Esophagus muscularis mucosa (tissue), 4 donors: ENCODE data around the gene NDUFB2. TPM values are rescaled to one million over a fixed set of nuclear protein-coding genes. Genes with fewer than 3 reads are reported as not detected.
A peak's percentile ranks its signal among the peaks of the same experiment; 100 is the strongest.
"Not testable (repeated sequence)": the region's sequence is repeated elsewhere in the genome, so short reads cannot be mapped to it uniquely, and the experiment has no call there.

Source experiments
- DNase-seq: peaks from one replicate; pipeline ENCODE4 v3.0.0-alpha.2; 2017; ENCODE audit errors: extremely low spot score
- H3K27ac ChIP-seq, 4 donors: fragments of 200-600 bp; sonication (generic); replicated peaks in 1 of 4; 1 replicate in 3 of 4; 2 replicates in 1 of 4; pipeline ENCODE4 v1.5.1; 2016 to 2019; ENCODE audit warnings: mild to moderate bottlenecking in 1 of 4
- H3K27me3 ChIP-seq, 4 donors: fragments of 200-600 bp; sonication (generic); one replicate each; pipeline versions ENCODE4 v1.5.1 to v1.6.0; 2016 to 2019
- H3K36me3 ChIP-seq, 4 donors: fragments of 200-600 bp; sonication (generic); one replicate each; pipeline ENCODE4 v1.5.1; 2016 to 2019
- H3K4me1 ChIP-seq, 4 donors: fragments of 200-600 bp; sonication (generic); one replicate each; pipeline ENCODE4 v1.5.1; 2016 to 2019
- H3K4me3 ChIP-seq, 4 donors: fragments of 200-600 bp; sonication (generic); 1 replicate in 2 of 4; 2 replicates in 2 of 4; pipeline ENCODE4 v1.5.1; 2016 to 2019; ENCODE audit warnings: mild to moderate bottlenecking in 4 of 4, moderate library complexity in 1 of 4
- H3K9me3 ChIP-seq, 4 donors: fragments of 200-600 bp; sonication (generic); 1 replicate in 3 of 4; 2 replicates in 1 of 4; pipeline ENCODE4 v1.5.1; 2016 to 2019
- EP300 ChIP-seq: sonication (generic); formaldehyde crosslinking; IDR thresholded peaks from one replicate; pipeline ENCODE4 v1.6.1; 2017; ENCODE audit warnings: antibody characterized with exemption
- POLR2A ChIP-seq: fragments of 450-650 bp; IDR thresholded peaks from one replicate; pipeline ENCODE4 v1.6.1; 2017; ENCODE audit warnings: antibody characterized with exemption, moderate library complexity, mild to moderate bottlenecking, low read depth
- POLR2AphosphoS5 ChIP-seq, 2 donors: sonication (generic); formaldehyde crosslinking; IDR thresholded peaks; one replicate each; pipeline ENCODE4 v1.6.1; 2017; ENCODE audit warnings: antibody characterized with exemption in 2 of 2
- WGBS: methylation state at CpG from one replicate; pipeline ENCODE4 v1.1.5; 2018; 5-methylcytosine and 5-hydroxymethylcytosine counted together
- intact Hi-C: fragments of 100-400 bp; cut with DNase I; formaldehyde crosslinking; loops from one replicate; pipeline ENCODE4 v1.15.1; 2023
- total RNA-seq, 4 donors: library from RNA; depleted of rRNA; stranded (reverse); fragments of >200 nt; gene quantifications; one replicate each; pipeline versions ENCODE4 v1.1.0 to v1.2.1, GENCODE V29; 2016
- TF ChIP-seq, protein P1 (sequence below), 3 experiments: fragments of 200-600 bp in 2 of 3; fragments of 450-650 bp in 1 of 3; sonication (generic) in 2 of 3; IDR thresholded peaks; one replicate each; pipeline ENCODE4 v1.5.1; 2017 to 2019; ENCODE audit warnings: antibody characterized with exemption in 3 of 3, mild to moderate bottlenecking in 2 of 3, moderate library complexity in 1 of 3

Gene NDUFB2
- total RNA-seq, 4 donors from 2014 or later: 235 to 279 (median 262) TPM

DNA sequence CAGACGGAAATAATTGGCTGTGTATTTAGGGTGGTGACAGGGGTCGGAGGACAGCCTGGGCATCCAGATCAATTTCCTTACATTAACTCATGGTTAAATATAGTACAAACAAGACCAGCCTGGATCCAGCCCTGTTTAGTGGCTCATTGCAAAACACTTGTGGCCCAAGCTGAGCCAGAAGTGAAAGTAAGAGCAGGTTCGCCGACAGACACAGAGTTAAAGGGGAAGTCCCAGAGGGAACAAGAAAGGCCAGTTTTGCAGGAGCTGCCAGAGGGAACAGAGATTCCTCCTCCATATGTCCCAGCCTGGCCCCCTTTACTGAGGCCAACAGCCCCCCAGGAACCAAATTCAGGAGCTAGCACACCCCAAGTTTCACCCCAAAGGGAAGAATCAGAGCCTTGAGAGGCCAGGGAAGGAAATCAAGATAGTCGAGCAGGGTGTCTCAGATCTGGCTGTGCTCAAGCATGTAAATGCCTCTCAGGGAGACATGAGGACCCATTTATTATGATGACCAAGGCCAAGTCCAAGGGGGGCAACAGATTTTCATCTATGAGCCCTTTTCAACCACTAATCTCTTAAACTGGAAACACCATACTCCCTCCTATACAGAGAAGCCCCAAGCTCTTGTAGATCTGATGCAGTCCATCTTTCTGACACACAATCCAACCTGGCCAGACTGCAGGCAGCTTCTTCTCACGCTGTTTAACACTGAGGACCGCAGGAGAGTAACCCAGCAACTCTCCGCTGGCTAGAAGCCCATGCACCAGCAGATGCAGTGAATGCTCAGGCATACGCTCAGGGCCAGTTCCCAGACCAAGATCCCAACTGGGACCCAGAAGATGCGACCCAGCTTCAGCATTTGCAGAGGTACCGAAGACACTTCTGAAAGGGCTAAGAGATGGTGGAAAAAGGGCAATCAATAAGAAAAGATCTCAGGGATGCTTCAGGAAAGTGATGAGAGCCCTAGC lies 39.7 kb upstream of the NDUFB2 start:
- Histone ChIP-seq H3K36me3 (no peaks in the 10 kb centered on the region), H3K4me1 (peaks cover 27 to 32% (median 31%) of the 10 kb centered on the region in 4 donors), H3K4me3 (peak overlapping the region; percentile 38 to 48 (median 42)), H3K27me3 (no peaks in the 10 kb centered on the region), H3K9me3 (no peaks in the 10 kb centered on the region), H3K27ac (peak overlapping the region; percentile 54 to 74 (median 68))
- DNase-seq: no peak
- no peak for TF ChIP-seq EP300
- peak in 1 of 2 donors; percentile 46 for TF ChIP-seq POLR2AphosphoS5 (IDR thresholded peaks at IDR 0.05)
- intact Hi-C loops: no loop called here
- WGBS: 47% methylated on average over 10 of the region's 11 CpGs

DNA sequence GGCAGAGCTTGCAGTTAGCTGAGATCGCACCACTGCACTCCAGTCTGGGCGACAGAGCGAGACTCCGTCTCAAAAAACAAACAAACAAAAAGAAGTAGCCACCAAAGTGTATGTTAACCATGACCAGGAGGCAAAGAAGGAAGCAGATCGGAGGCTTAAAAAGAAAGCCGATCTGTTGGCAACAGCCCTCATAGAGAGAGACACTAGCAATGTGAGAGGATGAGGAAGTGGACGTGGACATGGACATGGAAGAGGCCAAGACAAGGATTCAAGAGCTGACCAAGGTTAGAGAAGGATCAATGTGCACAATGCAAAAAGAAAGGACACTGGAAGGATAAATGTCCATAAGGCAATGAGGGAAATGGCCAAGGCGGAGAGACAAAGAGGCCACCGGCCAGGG lies 38.6 kb upstream of the NDUFB2 start:
- Histone ChIP-seq H3K27ac (no peak overlapping the region), H3K27me3 (no peaks in the 10 kb centered on the region), H3K4me1 (peaks cover 27 to 32% (median 30%) of the 10 kb centered on the region in 4 donors), H3K9me3 (no peaks in the 10 kb centered on the region), H3K4me3 (no peak overlapping the region), H3K36me3 (no peaks in the 10 kb centered on the region)
- DNase-seq: no peak
- TF ChIP-seq POLR2A (no peak), POLR2AphosphoS5 (IDR thresholded peaks at IDR 0.05) (no peak), EP300 (no peak)
- TF ChIP-seq, protein P1, sequence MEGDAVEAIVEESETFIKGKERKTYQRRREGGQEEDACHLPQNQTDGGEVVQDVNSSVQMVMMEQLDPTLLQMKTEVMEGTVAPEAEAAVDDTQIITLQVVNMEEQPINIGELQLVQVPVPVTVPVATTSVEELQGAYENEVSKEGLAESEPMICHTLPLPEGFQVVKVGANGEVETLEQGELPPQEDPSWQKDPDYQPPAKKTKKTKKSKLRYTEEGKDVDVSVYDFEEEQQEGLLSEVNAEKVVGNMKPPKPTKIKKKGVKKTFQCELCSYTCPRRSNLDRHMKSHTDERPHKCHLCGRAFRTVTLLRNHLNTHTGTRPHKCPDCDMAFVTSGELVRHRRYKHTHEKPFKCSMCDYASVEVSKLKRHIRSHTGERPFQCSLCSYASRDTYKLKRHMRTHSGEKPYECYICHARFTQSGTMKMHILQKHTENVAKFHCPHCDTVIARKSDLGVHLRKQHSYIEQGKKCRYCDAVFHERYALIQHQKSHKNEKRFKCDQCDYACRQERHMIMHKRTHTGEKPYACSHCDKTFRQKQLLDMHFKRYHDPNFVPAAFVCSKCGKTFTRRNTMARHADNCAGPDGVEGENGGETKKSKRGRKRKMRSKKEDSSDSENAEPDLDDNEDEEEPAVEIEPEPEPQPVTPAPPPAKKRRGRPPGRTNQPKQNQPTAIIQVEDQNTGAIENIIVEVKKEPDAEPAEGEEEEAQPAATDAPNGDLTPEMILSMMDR (IDR thresholded peaks at IDR 0.05): no peak
- intact Hi-C loops: no loop called here
- WGBS: 86% methylated on average over 9 of the region's 9 CpGs

DNA sequence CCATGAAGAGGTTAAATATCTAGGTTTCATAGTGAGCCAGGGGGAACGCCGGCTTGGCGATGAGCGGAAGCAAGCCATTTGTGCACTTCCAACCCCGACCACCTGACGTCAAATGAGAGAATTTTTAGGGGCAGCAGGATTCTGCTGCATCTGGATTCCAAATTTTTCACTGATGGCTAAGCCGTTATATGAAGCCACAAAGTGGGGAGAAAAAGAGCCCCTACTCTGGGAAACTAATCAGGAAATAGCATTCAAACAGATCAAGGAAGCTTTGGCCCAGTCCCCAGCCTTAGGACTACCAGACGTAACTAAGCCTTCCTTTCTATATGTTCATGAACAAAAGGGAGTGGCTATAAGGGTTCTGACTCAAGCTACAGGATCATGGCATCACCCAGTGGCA lies 36.7 kb upstream of the NDUFB2 start:
- Histone ChIP-seq H3K36me3 (no peaks in the 10 kb centered on the region), H3K4me1 (peaks cover 15 to 19% (median 18%) of the 10 kb centered on the region in 4 donors), H3K4me3 (no peak overlapping the region), H3K9me3 (no peaks in the 10 kb centered on the region), H3K27ac (no peak overlapping the region), H3K27me3 (no peaks in the 10 kb centered on the region)
- DNase-seq: no peak
- TF ChIP-seq, protein P1 (IDR thresholded peaks at IDR 0.05): no peak
- TF ChIP-seq POLR2A (no peak), POLR2AphosphoS5 (IDR thresholded peaks at IDR 0.05) (no peak), EP300 (no peak)
- WGBS: 73% methylated on average over 8 of the region's 8 CpGs
- intact Hi-C loops: no loop called here

DNA sequence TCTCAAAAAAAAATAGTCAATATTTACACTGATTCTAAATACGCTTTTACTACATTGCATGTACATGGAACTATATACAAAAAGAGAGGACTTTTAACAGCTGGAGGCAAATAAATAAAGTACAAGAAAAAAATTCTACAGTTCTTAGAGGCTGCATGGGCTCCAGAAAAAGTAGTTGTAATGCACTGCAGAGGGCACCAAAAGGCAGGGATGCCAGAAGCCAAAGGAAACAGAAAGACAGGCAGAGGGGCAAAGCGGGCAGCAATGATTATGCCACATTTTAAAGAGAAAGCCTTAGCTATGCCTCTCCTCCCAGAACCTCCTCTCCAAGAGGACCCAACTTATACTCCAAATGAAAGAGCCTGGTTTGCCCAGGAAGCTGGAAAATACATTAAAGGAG lies 35.4 kb upstream of the NDUFB2 start:
- H3K9me3 ChIP-seq: no peaks in the 10 kb centered on the region
- TF ChIP-seq POLR2AphosphoS5 (IDR thresholded peaks at IDR 0.05) (no peak), POLR2A (no peak), EP300 (no peak)
- TF ChIP-seq, protein P1 (IDR thresholded peaks at IDR 0.05): peak; percentile 2 to 23 (median 16)
- H3K4me3 ChIP-seq: peak overlapping the region in 1 of 4 donors; percentile 11
- WGBS: 49% methylated on average over 2 of the region's 2 CpGs
- H3K27me3 ChIP-seq: no peaks in the 10 kb centered on the region
- peaks cover 11 to 14% (median 14%) of the 10 kb centered on the region in 4 donors for H3K4me1 ChIP-seq
- no peak for DNase-seq
- H3K27ac ChIP-seq: peak overlapping the region in 1 of 4 donors; percentile 16
- intact Hi-C loops: no loop called here
- no peaks in the 10 kb centered on the region for H3K36me3 ChIP-seq

DNA sequence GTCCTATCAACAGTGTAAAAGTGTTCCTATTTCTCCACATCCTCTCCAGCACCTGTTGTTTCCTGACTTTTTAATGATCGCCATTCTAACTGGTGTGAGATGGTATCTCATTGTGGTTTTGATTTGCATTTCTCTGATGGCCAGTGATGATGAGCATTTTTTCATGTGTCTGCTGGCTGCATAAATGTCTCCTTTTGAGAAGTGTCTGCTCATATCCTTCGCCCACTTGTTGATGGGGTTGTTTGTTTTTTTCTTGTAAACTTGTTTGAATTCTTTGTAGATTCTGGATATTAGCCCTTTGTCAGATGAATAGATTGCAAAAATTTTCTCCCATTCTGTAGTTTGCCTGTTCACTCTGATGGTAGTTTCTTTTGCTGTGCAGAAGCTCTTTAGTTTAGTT lies 33.6 kb upstream of the NDUFB2 start:
- 68% methylated on average over 2 of the region's 2 CpGs for WGBS
- H3K27ac ChIP-seq, H3K4me3 ChIP-seq, intact Hi-C loops, H3K9me3 ChIP-seq, H3K36me3 ChIP-seq, H3K4me1 ChIP-seq, DNase-seq, H3K27me3 ChIP-seq: not testable (repeated sequence)
